ENCODE measurements around the gene DUOXA1.

The DUOXA1 gene, protein sequence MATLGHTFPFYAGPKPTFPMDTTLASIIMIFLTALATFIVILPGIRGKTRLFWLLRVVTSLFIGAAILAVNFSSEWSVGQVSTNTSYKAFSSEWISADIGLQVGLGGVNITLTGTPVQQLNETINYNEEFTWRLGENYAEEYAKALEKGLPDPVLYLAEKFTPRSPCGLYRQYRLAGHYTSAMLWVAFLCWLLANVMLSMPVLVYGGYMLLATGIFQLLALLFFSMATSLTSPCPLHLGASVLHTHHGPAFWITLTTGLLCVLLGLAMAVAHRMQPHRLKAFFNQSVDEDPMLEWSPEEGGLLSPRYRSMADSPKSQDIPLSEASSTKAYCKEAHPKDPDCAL

DNA sequence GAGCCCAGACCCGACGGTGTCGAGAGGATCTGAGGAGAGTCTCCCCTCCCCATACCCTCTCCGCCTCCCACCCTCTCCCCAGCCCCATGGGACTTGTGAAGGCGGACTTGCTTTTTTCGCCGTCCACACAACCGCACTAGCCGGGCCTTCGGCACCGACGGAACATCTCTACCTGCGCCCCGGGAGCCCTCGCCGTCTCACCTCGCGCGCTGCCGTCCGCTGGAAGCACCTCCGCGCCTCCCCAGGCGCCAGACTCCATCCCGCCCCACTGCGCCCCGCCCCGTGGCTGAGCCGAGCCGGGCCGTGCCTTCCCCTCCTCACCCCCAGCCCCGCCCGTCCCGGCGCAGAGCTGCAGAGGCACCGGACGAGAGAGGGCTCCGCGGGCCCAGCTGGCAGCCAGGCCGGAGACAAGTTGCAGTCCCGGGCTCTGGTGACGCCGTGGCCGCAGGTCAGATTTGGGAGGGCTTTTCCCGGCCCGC lies at the start of gene DUOXA1, which contains the start of gene DUOX1:
Gene DUOXA1 (minus strand): TSS at position 229 of the 479 bp plus-strand sequence. CDS start 6,865 bp downstream, outside the sequence.
Gene DUOX1 (plus strand): TSS at position 344 of the 479 bp plus-strand sequence. CDS start 1,973 bp downstream, outside the sequence.
- no peak for DNase-seq

DNA sequence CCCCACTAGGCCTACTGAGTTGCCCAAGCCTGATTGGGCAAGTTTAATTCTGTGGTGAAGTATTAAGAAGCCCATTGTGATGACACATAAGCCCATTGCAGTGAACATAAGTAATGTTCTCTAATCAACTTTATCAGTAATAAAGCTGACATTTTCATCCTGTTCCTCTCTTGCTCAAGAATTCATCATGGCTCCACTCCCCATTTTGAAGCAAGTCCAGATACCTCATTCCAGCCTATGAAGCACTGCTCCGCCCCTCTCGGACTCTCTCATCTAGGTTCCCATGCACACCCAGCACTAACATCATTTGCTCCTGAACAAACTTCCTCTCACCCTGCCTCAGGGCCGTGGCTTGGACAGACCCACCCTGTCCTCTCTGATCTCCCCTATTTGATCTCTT lies 47.6 kb upstream of the DUOXA1 start:
- DNase-seq, result no peak

DNA sequence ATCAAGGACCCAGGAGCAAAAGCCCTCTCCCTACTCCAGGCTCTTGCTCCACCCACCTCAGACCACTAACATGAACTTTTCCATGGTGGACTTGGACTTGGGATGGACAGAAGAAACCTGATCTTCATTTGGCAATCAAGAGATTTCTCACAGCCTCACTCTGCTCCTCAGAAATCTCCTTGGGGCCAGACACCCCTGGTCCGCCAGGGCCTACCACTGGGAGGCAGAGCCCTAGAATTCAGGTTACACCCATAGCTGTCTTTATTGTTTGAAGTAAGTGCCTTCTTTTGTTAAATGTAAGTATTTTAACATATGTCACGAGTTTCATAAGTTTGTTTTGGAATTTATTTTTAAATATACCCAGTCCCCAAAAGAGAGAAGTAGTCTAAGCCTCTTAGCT lies 44.9 kb upstream of the DUOXA1 start:
- DNase-seq, result no peak

DNA sequence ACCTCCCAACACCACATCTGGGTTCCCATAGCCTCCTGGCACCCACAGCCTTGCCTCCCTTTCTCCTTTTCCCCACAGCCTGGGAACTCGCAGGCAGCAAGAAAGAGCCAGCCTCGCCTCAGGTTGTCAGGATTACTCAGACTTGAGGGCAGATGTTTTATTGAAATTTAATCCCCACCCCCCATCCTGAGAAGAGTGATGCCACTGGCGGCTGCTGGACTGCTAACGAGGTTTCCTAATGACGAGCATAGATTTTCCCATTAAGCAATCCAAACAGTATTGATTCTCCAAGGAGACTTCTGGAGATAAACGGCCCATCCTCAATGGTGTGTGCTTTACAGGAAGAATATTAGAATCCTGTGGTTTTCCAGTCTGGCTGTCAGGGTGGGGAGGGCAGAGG lies 44.4 kb upstream of the DUOXA1 start:
- no peak for DNase-seq

DNA sequence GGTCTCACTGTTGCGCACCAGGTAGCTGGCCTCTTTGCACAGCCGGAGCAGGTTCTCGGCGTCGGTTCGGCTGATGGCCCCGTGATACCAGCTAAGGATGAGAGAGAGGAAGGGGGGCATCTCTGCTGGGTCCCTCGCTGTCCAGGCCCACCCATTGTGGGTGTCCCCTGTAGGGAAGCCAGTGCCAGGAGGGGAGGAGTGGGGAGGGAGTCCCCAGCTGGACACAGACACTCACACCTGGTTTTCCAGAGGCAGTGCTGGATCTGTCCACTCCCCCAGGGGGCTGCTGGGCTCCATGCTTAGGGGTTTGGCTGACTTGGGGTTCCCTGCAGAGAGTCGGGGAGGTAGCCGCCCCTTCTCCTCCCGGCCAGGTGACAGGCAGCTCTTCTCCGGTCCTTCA lies 42.2 kb upstream of the DUOXA1 start:
- no peak for DNase-seq

DNA sequence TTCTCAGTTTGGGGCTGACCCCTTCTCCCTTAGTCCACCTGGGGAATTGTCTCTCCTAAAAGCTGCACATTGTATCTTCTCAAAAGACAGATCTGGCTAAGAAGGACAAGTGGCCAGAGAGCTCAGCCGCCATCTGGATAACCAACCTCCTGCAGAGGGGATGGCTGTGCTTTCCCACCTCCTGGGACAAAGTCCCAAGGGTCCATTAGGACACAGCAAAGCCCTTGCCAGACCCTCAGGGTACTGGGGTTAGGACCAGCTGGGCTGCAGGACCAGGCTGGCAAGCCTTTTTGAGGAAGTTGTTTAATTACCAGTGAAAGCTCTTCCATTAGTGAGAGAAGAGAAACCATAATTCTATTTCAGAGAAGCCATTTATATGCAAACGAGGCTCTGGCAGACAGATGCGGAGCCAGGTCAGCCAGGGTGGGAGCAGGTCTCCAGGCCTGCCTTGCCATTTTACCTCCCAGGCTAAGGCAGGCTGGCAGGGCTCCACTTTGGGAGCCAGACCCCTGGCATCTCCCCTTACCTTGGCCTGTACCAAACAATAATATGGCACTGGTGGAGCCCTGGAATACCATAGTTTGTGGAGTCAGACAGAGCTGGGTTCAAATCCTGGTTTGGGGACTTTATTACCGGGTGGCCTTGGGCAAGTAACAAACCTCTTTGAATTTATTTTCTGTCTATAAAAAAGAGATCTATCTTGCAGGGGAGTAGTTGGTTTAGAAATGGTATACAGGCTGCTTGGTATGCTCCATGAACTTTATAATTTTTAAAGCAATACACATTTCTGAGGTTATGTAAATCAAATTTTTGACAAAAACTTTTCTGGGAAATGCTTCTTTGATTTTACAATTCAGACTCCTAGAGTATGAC lies 40.2 kb upstream of the DUOXA1 start:
- no peak for DNase-seq

DNA sequence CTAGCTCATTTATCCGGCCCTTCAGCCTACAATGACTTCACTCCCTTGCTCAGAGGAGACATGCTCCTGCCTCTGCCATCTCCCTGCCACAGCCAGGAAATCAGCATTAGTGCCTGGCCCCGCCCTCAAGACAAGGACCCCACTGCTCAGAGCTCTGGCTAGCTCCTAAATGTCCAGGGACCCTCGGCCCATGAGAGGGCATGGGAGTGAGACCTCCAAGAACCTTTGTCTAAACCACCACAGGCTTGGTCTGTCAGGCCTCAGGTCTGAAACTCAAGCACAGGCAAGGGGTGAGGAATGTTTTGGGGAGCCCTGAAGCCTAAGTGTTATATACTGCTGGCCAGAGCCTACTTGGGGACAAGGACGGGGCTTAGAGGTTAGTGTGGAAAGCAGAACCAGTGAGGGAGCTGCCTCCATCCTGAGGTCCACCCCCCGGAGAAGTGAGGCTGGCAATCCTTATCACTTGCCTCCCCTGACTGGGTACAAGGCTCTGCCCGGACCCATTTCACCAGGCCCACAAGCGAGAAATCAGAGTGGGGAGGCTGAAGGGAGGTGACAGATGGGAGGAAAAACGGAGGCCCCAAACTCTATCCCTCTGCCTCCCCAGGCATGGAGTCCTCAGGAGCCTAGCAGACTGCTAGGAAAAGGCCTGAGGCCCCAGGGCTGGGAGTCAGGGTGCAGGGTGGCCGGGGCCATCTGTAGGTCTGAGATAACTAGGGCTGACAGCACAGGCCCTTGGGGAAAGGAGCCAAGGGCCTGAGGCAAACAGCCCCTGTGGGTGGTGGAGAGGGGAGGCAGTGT lies 39.3 kb upstream of the DUOXA1 start:
- no peak for DNase-seq

DNA sequence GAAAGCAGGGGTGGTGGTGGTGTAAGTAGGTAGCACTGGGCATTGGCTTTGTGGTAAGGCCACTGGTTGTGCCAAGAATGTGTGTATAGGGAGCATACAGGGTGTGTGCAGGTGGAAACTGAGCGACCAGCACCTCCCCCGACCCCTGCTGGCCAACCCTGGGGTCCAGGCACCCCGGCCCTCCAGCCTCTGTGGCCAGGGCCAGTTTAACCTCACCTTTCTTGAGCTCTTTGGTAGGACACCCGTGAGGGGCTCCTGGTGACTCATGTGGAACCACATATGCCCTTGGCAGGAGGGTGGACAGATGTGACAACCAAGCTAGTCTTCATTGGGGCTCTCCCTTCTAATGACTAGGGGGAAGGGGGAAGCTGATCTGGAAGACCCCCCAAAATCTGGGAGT lies 38.6 kb upstream of the DUOXA1 start:
- no peak for DNase-seq

DNA sequence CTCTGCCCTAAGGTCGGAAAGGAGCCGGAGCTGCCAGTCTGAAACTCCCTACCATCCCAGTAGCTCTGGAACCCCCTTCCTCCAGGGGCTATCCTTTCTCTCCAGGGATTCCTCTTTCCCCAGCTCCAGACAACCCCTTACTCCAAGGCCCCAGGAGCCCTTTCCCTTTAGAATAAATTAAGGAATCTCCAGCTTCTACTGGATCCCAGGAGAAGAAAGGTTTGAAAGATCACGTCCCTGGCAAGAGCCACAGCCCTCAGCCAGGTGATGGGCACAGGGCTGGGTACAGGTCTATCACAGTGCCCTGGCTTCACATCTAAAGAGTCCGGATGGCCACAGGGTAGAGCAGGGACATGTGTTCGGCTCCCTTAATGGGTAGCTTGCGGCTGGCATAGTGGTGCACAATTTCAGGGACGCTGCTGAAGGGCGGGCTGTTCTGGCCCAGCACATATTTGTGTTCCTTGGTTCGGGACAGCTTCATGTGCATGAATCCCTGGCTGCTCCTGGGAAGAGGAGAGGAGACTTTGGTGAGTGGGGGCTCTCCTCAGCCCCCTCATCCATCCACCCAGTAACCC lies 38.0 kb upstream of the DUOXA1 start:
- no peak for DNase-seq

DNA sequence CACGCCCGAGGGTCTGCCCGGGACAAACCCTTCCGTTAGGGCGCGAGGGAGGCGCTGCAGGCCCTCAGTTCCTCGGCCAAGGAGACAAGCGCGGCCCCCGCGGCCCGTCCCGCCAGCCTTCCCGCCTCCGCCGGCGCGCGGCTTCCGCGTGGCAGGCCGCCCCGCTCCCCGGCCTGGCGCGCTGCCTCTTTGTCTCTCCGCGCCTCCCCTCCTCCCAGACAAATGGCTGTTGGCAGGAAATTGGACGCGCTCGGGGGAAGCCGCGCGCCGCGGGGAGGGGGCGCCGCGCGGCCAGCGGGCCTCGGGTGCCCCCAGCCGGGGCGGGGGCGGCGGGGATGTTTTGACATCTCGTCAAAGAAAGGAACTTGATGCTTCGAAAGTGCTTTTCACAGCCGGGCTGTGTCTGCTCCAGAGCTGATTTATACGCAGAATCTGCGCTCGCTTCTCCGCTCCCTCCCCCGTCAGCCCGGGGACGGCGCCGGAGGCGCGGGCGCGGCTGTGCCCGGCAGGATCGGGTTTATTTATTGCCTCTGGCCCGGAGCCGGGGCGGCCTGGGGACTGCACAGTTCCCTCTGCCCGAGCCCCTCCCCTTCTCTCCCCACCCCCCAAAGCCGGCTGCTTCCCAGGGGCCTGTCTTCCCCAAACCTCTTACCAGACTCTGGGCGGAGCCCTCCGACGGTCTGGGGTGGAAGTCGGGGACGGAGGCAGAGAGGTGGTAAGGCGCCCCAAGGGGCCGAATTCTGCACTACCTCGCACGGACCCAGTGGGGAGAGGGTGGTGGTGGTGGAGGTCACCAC lies 37.4 kb upstream of the DUOXA1 start:
- peak; percentile 81 to 87 for DNase-seq

DNA sequence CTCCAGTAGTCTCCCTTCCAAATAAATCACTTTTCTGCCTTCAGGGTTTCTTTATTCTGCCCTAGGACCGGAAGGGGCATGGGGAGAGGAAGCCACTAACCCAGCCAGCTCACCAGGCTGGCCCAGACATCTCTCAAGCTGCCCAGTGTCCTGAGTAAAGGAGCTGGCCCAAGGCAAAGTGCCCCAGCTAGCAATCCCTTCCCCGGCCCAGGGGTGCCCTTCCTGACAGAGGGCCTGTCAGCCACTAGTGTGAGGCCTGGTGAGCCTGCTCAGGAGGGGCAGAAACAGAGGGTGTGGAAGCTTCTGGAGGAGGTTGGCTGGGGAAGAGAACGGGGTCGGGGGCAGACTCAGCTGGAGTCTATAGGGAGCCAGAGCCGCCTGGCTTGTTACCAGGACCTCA lies 35.9 kb upstream of the DUOXA1 start:
- DNase-seq, result no peak

DNA sequence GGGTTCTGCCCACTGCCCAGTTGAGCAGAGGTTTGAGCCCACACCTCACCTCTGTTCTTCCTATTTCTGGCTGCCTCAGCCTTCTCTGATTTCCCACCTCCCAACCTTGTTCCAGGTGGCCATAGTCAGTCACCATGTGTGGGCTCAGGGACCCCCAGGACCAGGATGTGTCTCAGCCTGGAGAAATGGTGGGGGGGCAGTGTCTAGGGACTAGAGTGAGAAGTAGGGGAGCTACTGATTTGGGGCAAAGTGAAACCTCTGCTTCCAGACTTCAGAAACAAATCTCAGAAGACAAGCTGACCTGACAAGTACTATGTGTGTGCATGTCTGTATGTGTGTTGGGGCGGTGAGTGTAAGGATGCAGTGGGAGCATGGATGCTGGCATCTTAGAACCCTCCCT lies 35.2 kb upstream of the DUOXA1 start:
- no peak for DNase-seq

DNA sequence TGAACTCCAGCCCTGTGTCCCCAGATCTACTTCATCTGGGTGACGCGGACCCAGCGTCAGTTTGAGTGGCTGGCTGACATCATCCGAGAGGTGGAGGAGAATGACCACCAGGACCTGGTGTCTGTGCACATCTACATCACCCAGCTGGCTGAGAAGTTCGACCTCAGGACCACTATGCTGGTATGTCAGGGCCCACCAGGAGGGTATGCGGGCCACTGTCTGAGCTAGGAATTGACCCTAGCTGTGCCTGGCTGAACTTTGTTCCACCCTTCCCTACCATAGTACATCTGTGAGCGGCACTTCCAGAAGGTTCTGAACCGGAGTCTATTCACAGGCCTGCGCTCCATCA lies 33.8 kb upstream of the DUOXA1 start:
- DNase-seq, result no peak

DNA sequence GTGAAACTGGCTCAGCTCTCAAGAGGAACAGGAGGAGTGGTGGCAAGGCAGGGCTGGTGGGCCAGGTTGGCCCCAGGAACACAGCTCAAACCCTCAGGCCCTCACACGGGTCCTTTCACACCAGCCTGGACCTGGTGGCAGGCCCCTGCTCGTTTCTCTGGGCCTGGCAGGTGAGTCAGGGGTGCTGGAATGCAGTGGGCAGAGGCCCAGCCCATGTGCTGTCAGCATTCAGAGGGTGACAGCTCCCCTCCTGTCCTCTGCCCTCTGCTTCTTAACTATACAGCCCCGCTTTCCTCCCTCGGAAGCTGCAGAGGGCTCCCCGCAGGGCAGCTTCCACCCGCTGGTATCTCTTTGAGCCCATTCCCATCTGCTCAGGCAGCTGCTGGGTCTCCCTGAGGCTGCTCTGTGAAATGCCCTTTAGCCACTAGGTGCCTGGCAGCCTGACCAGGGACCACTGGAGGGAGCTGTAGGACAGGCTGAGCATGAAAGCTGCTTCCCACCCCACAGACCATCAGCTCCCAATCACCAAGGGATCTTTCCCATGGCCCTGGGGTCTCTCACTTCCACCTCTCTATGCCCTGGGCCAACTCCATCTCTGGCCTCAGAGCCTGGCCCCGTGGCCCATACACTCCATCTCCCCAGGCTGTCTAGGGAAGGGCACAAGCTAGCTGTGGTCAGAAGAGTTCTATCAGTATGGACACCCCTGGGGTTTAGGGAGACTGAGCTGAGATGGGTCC lies 33.3 kb upstream of the DUOXA1 start:
- DNase-seq, result peak; percentile 58 to 61

DNA sequence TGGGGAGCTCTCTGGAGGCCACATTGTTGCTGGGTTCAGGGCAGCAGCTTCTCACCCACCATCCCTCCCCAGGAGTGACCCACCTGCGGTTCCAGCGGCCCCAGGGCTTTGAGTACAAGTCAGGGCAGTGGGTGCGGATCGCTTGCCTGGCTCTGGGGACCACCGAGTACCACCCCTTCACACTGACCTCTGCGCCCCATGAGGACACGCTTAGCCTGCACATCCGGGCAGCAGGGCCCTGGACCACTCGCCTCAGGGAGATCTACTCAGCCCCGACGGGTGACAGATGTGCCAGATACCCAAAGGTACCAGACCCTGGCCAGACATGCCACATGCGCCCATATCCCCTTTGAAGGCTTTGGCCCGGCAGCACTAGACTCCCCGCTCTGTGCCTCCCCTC lies 32.0 kb upstream of the DUOXA1 start:
- no peak for DNase-seq

DNA sequence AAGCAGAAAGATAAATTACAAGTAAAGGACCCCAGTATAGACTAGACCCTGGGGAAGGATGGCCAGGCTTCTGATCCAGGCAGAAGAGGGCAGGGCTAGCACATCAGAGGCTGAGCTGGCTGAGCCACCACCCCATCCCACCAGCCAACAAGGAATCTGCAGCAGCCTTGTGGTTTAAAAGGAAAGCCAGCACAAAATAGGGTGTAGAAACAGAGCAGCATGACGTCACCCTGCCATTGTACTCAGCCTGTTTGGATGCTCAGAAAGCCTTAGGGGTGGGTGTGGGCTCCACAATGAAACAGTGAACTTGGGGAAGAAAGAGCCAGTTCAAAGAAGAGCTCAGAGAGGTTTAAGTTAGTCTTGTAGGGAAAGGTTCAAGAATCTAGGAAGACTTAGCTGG lies 28.3 kb upstream of the DUOXA1 start:
- no peak for DNase-seq

DNA sequence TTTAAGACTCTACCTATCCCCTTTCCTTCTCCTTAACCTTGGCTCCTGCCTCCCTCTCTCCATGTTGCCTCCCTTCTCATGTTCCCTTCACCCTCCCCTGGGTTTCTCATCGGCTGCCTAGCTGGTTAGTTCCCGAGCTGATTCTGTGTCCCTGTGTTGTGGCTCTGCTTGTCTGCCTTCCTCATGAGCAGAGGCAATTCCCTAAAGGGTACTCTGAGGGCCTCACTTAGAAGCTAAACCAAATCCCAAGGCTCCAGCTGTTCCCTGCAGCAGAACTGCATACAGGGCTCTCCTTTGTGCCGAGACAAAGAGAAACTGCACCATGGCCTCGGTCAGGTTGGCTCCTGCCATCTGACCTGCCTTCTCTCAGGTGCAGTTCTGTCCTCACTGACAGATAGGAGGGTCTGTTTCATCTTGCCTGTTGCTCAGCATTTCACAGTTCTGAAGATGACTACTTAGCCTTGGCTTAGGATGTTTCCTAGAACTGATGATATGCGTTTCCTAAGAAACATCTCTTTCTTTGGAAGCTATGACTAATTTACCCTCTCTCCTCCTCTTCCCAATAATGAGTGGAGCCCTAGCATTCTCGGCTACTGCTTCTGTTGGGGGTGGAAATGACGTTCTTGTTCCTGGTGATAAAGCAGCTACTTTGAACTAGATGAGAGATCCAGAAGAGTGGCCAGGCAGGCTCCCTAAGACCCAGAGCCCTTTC lies 27.2 kb upstream of the DUOXA1 start:
- no peak for DNase-seq

DNA sequence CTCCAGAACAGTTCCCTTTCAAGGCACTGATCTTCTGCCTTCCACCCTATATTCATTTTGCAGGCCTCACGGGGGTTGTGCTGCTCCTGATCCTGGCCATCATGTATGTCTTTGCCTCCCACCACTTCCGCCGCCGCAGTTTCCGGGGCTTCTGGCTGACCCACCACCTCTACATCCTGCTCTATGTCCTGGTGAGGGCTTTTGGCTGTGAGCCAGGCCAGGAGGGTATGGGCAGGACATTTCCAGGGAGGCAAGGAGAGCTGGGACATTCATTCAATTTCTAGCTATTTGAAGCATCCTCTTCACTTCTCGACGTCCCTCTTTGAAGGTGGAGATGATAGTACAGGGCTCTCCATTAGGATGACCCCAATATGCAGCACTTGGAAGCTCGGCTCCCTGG lies 26.1 kb upstream of the DUOXA1 start:
- no peak for DNase-seq

DNA sequence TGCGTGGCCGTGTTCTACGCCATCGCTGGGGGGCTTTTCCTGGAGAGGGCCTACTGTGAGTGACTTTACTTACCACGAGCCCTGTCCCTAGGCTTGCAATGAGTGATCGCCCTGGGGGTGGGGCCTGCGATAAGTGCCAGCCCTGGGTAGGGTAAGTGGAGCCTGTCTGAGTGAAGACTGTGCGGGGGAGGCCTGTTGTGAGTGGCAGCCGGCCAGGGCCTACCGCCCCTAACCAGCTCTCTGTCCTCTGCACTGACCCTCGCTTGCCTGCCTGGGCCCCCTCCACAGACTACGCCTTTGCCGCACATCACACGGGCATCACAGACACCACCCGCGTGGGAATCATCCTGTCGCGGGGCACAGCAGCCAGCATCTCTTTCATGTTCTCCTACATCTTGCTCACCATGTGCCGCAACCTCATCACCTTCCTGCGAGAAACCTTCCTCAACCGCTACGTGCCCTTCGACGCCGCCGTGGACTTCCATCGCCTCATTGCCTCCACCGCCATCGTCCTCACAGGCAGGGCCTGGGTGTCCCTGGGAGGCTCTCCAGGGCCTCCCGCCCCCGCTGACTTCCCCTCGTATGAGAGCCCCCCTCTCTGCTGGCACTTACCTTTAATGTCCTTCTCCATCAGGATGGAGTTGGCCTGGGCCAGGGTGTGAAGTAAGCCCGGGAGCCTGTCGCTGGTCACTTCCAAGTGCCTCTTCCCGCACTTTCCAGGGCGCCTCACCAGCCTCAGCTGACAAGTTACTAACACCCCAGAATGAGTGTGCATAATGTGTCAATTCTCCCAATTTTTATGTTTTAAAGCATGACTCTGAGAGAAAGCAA lies 22.5 kb upstream of the DUOXA1 start:
- no peak for DNase-seq

DNA sequence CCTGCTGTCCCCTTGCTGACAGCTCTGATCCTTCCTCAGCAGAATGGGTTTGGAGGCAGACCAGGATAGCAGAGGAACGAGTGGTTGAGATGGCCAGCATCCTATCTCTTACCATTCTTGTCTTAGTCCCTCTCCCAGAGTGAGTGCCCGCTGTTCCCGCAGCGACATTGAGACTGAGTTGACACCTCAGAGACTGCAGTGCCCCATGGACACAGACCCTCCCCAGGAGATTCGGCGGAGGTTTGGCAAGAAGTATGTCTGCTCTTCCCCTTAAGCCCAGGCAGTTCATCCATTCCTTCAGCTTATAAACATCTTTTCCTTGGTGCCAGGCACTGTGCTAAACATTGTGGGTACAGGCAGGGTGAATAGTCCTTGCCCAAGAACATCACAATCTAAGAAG lies 21.3 kb upstream of the DUOXA1 start:
- DNase-seq, result no peak

All from AML-193 (cell line).